Mesenchymal stem cell (in vitro differentiated cells and primary cell): ENCODE measurements around the gene EFNB3.

Experiments
- DNase-seq: peaks from one replicate; pipeline ENCODE4 v3.0.0-alpha.2; 2013
- H2AFZ ChIP-seq: one replicate; pipeline ENCODE4 v1.6.1; 2013; ENCODE audit warnings: low read depth, mild to moderate bottlenecking, control low read depth, inconsistent platforms, low read length, moderate library complexity
- H2AK5ac ChIP-seq: 2 replicates; pipeline ENCODE4 v1.6.1; 2013; ENCODE audit warnings: low read length, moderate library complexity, mild to moderate bottlenecking, inconsistent platforms; ENCODE audit not compliant: severe bottlenecking
- H2BK120ac ChIP-seq: one replicate; pipeline ENCODE4 v1.6.1; 2013; ENCODE audit warnings: low read depth, mild to moderate bottlenecking, inconsistent platforms, low read length, moderate library complexity
- H2BK12ac ChIP-seq, 2 experiments: one replicate each; pipeline ENCODE4 v1.6.1; 2013; ENCODE audit warnings: inconsistent platforms in 2 of 2, low read length in 2 of 2, mild to moderate bottlenecking in 2 of 2, moderate library complexity in 2 of 2, control low read depth in 1 of 2
- H2BK15ac ChIP-seq: one replicate; pipeline ENCODE4 v1.6.1; 2013; ENCODE audit warnings: mild to moderate bottlenecking, low read depth, inconsistent platforms; ENCODE audit not compliant: poor library complexity, severe bottlenecking
- H2BK5ac ChIP-seq: 2 replicates; pipeline ENCODE4 v1.6.1; 2013; ENCODE audit warnings: low read depth, mild to moderate bottlenecking, low read length, control low read depth, inconsistent platforms; ENCODE audit not compliant: poor library complexity, severe bottlenecking
- H3K14ac ChIP-seq, 2 experiments: one replicate each; pipeline ENCODE4 v1.6.1; 2013; ENCODE audit warnings: inconsistent platforms in 2 of 2, low read length in 2 of 2, control low read depth in 1 of 2, mild to moderate bottlenecking in 1 of 2, moderate library complexity in 1 of 2
- H3K18ac ChIP-seq, 2 experiments: one replicate each; pipeline ENCODE4 v1.6.1; 2013; ENCODE audit warnings: inconsistent platforms in 2 of 2, low read length in 2 of 2, control low read depth in 1 of 2, low read depth in 1 of 2, mild to moderate bottlenecking in 1 of 2
- H3K23ac ChIP-seq, 2 experiments: one replicate each; pipeline ENCODE4 v1.6.1; 2013; ENCODE audit warnings: inconsistent platforms in 2 of 2, low read length in 2 of 2, mild to moderate bottlenecking in 2 of 2, moderate library complexity in 2 of 2, control low read depth in 1 of 2
- H3K27ac ChIP-seq: 2 replicates; pipeline ENCODE4 v1.5.1; 2013; ENCODE audit warnings: mild to moderate bottlenecking, moderate library complexity, low read length, control low read depth, inconsistent platforms; ENCODE audit not compliant: poor library complexity, severe bottlenecking
- H3K27me3 ChIP-seq, 2 experiments: 2 replicates each; pipeline versions ENCODE4 v1.6.1 to v1.7.0; 2013; ENCODE audit warnings: low read length in 2 of 2, mild to moderate bottlenecking in 2 of 2, moderate library complexity in 2 of 2, control low read depth in 1 of 2, inconsistent platforms in 1 of 2; ENCODE audit not compliant: control insufficient read depth in 1 of 2, insufficient read depth in 1 of 2
- H3K36me3 ChIP-seq, 2 experiments: 2 replicates each; pipeline versions ENCODE4 v1.6.1 to v1.7.0; 2013; ENCODE audit warnings: low read length in 2 of 2, control low read depth in 1 of 2, inconsistent platforms in 1 of 2, low read depth in 1 of 2, mild to moderate bottlenecking in 1 of 2; ENCODE audit not compliant: insufficient read depth in 2 of 2, control insufficient read depth in 1 of 2
- H3K4ac ChIP-seq, 2 experiments: one replicate each; pipeline ENCODE4 v1.6.1; 2013; ENCODE audit warnings: inconsistent platforms in 2 of 2, low read length in 2 of 2, mild to moderate bottlenecking in 2 of 2, moderate library complexity in 2 of 2, control low read depth in 1 of 2, low read depth in 1 of 2
- H3K4me1 ChIP-seq: 2 replicates; pipeline ENCODE4 v1.6.1; 2013; ENCODE audit warnings: low read depth, low read length, control low read depth; ENCODE audit not compliant: control insufficient read depth, insufficient read depth
- H3K4me2 ChIP-seq: 2 replicates; pipeline ENCODE4 v1.6.1; 2013; ENCODE audit warnings: low read length, mild to moderate bottlenecking, inconsistent platforms; ENCODE audit not compliant: poor library complexity, severe bottlenecking
- H3K4me3 ChIP-seq, 2 experiments: 2 replicates each; pipeline versions ENCODE4 v1.5.1 to v1.7.0; 2013; ENCODE audit warnings: low read length in 2 of 2, mild to moderate bottlenecking in 2 of 2, control low read depth in 1 of 2, low read depth in 1 of 2; ENCODE audit not compliant: insufficient read depth in 1 of 2
- H3K79me1 ChIP-seq: replicated peaks from 2 replicates; pipeline ENCODE4 v1.6.1; 2013; ENCODE audit warnings: mild to moderate bottlenecking, control low read depth, low read length, inconsistent platforms; ENCODE audit not compliant: poor library complexity, severe bottlenecking
- H3K9ac ChIP-seq: 2 replicates; pipeline ENCODE4 v1.7.0; 2013; ENCODE audit warnings: mild to moderate bottlenecking, low read length, moderate library complexity
- H3K9me3 ChIP-seq: 2 replicates; pipeline ENCODE4 v1.7.0; 2013; ENCODE audit warnings: mild to moderate bottlenecking, low read length; ENCODE audit not compliant: control insufficient read depth
- H4K8ac ChIP-seq: one replicate; pipeline ENCODE4 v1.6.1; 2013; ENCODE audit warnings: inconsistent platforms, mild to moderate bottlenecking, low read length, moderate library complexity
- H4K91ac ChIP-seq: one replicate; pipeline ENCODE4 v1.6.1; 2013; ENCODE audit warnings: mild to moderate bottlenecking, low read length, inconsistent platforms
- WGBS: methylation state at CpG from one replicate; pipeline ENCODE4 v1.1.7; 2013; ENCODE audit warnings: mixed read lengths; 5-methylcytosine and 5-hydroxymethylcytosine counted together

Gene EFNB3

GRCh38 chr17:7701681-7702080, 3.3 kb upstream of the EFNB3 start:
- no peak overlapping the region for H4K91ac ChIP-seq
- no peak overlapping the region for H2BK12ac ChIP-seq
- H3K4ac ChIP-seq = no peak overlapping the region
- H2AK5ac ChIP-seq = no peak overlapping the region
- H3K79me1 ChIP-seq = peaks cover 3% of the 10 kb centered on the region
- H2AFZ ChIP-seq = no peak overlapping the region
- H3K27me3 ChIP-seq = peaks cover 25 to 29% of the 10 kb centered on the region in 2 experiments
- no peak overlapping the region for H3K14ac ChIP-seq
- H3K9ac ChIP-seq = no peak overlapping the region
- peak overlapping the region in 1 of 2 experiments; percentile 21 for H3K4me3 ChIP-seq
- H3K23ac ChIP-seq = no peak overlapping the region
- no peak overlapping the region for H2BK5ac ChIP-seq
- H4K8ac ChIP-seq = no peak overlapping the region
- no peak overlapping the region for H2BK15ac ChIP-seq
- peaks cover 22% of the 10 kb centered on the region for H3K4me1 ChIP-seq
- no peak overlapping the region for H2BK120ac ChIP-seq
- 94% methylated on average over 14 of the region's 14 CpGs for WGBS
- no peak overlapping the region for H3K4me2 ChIP-seq
- no peak overlapping the region for H3K18ac ChIP-seq
- H3K9me3 ChIP-seq = no peaks in the 10 kb centered on the region
- no peak overlapping the region for H3K27ac ChIP-seq
- no peak for DNase-seq
- H3K36me3 ChIP-seq = peaks cover 29 to 31% of the 10 kb centered on the region in 2 experiments

- Histone ChIP-seq H3K27me3 (peaks cover 36 to 40% of the 10 kb centered on the region in 2 experiments), H3K4ac (no peak overlapping the region), H2AK5ac (no peak overlapping the region), H3K4me2 (no peak overlapping the region), H3K9ac (no peak overlapping the region), H2BK5ac (no peak overlapping the region), H2BK12ac (no peak overlapping the region), H3K14ac (no peak overlapping the region), H4K8ac (no peak overlapping the region), H3K4me1 (peaks cover 22% of the 10 kb centered on the region), H3K18ac (no peak overlapping the region), H3K36me3 (peaks cover 28% of the 10 kb centered on the region in 2 experiments), H2BK120ac (no peak overlapping the region), H2AFZ (no peak overlapping the region), H3K23ac (no peak overlapping the region), H3K9me3 (no peaks in the 10 kb centered on the region), H3K27ac (no peak overlapping the region), H3K4me3 (no peak overlapping the region), H4K91ac (no peak overlapping the region), H2BK15ac (no peak overlapping the region), H3K79me1 (peaks cover 2% of the 10 kb centered on the region)
- DNase-seq = no peak
- 93% methylated on average over 13 of the region's 13 CpGs for WGBS
Measured at GRCh38 chr17:7702776-7703175, 2.2 kb upstream of the EFNB3 start.

DNA sequence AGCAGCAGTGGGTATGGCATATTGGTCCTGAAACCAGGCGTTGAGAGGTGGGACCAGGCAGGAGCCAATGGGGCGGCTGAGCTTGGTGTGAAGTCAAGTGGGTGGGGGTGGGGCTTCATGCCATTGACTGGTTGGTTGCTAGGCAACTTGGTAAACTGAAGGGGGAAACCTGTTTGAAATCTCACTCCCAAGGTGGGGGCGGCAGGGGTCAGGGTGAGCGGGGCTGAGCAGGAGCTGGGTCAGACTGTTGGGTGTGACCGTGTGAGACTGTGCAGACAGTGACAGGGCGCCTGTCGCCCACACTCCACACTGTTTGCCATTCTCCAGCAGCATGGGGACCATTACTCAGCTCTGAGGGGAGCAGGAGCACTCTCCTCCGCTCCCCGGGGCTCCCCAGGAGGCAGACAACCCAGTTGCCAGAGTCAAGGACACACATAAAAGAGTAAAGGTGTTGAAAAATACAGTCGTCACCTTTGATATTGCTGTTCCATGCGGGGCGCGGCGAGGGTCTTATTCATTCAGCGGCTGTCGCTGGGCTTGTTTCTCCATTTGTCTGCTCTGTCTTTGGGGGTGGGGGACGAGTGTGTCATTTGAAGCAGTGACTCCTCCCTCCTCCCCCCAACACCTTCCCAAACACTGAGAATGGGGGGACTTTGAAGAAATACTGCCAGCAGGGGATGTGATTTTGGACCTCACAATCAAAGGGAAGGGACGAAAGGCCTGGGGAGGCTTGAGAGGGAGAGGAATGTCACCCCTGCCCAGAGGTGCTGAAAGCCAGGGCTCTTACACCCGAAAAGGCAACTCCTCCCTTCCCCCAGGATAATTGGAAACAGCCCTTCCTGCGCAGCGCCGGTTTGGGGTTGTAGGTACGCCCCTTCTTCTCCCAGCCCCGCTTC, 1.2 kb upstream of the EFNB3 start:
- Histone ChIP-seq H2BK120ac (no peak overlapping the region), H3K23ac (no peak overlapping the region), H4K91ac (no peak overlapping the region), H3K9ac (peak overlapping the region; percentile 58), H3K18ac (no peak overlapping the region), H2AFZ (no peak overlapping the region), H3K79me1 (peaks cover 2% of the 10 kb centered on the region), H3K4ac (no peak overlapping the region), H3K14ac (no peak overlapping the region), H3K4me2 (no peak overlapping the region), H3K27ac (no peak overlapping the region), H3K9me3 (no peaks in the 10 kb centered on the region), H3K27me3 (peaks cover 43 to 46% of the 10 kb centered on the region in 2 experiments), H2BK5ac (no peak overlapping the region), H3K4me1 (peaks cover 22% of the 10 kb centered on the region), H3K4me3 (peak overlapping the region in 1 of 2 experiments; percentile 76), H2BK15ac (no peak overlapping the region), H2AK5ac (no peak overlapping the region), H2BK12ac (peak overlapping the region; percentile 18 to 68), H4K8ac (no peak overlapping the region), H3K36me3 (peaks cover 23 to 28% of the 10 kb centered on the region in 2 experiments)
- peak; percentile 79 for DNase-seq
- 19% methylated on average over 16 of the region's 24 CpGs for WGBS
